HG03135 (cell line): ENCODE results near the gene CELF2.

Experiments used
- ATAC-seq: cut with Tn5 transposase; IDR thresholded peaks from one replicate; pipeline ENCODE4 v1.9.1; 2021; ENCODE audit warnings: mild to moderate bottlenecking, moderate library complexity; ENCODE audit not compliant: unreplicated experiment

Gene CELF2

GRCh38 chr10:11317936-11318670, 300.4 kb downstream of the CELF2 start:
- ATAC-seq: no peak

GRCh38 chr10:11318826-11319598, 301.3 kb downstream of the CELF2 start:
- ATAC-seq: no peak

- no peak for ATAC-seq
These were observed 302.4 kb downstream of the CELF2 start for GRCh38 chr10:11319990-11320602.

GRCh38 chr10:11320809-11321520, 303.3 kb downstream of the CELF2 start:
- ATAC-seq: no peak

GRCh38 chr10:11322698-11323097, 305.0 kb downstream of the CELF2 start:
- ATAC-seq: no peak

GRCh38 chr10:11324761-11325321, 307.2 kb downstream of the CELF2 start:
- no peak for ATAC-seq

GRCh38 chr10:11325817-11326216, 308.1 kb downstream of the CELF2 start:
- no peak for ATAC-seq

- ATAC-seq: no peak
These were observed 308.6 kb downstream of the CELF2 start for GRCh38 chr10:11326241-11326640.

GRCh38 chr10:11326913-11327616, 309.4 kb downstream of the CELF2 start:
- ATAC-seq: no peak

- no peak for ATAC-seq
These were observed 310.8 kb downstream of the CELF2 start for GRCh38 chr10:11328264-11329061.

GRCh38 chr10:11329062-11329673, 311.5 kb downstream of the CELF2 start:
- ATAC-seq: no peak

- ATAC-seq: no peak
These were observed 312.8 kb downstream of the CELF2 start for GRCh38 chr10:11330383-11331045.

GRCh38 chr10:11331046-11331577, 313.4 kb downstream of the CELF2 start:
- ATAC-seq: no peak

GRCh38 chr10:11331726-11332125, 314.1 kb downstream of the CELF2 start:
- ATAC-seq: no peak

GRCh38 chr10:11332846-11333245, 315.2 kb downstream of the CELF2 start:
- ATAC-seq: no peak

GRCh38 chr10:11334436-11334835, 316.8 kb downstream of the CELF2 start:
- no peak for ATAC-seq

GRCh38 chr10:11335167-11335652, 317.5 kb downstream of the CELF2 start:
- no peak for ATAC-seq

GRCh38 chr10:11335881-11336430, 318.3 kb downstream of the CELF2 start:
- ATAC-seq: no peak
